ENCODE results near the gene TDRD7.
A peak's percentile ranks its signal among the peaks of the same experiment; 100 is the strongest.
"Not testable (repeated sequence)": the region's sequence is repeated elsewhere in the genome, so short reads cannot be mapped to it uniquely, and the experiment has no call there.

TDRD7 gene

GRCh38 chr9:97427885-97428284, 16.0 kb downstream of the TDRD7 start:
- DNase-seq = no peak

GRCh38 chr9:97430316-97431043, 18.6 kb downstream of the TDRD7 start:
- DNase-seq = no peak

GRCh38 chr9:97431044-97431441, 19.1 kb downstream of the TDRD7 start:
- no peak for DNase-seq

- no peak for DNase-seq
Measured at GRCh38 chr9:97431549-97432143, 19.8 kb downstream of the TDRD7 start.

GRCh38 chr9:97437051-97437600, 25.2 kb downstream of the TDRD7 start:
- DNase-seq = no peak

- no peak for DNase-seq
Measured at GRCh38 chr9:97438257-97438656, 26.4 kb downstream of the TDRD7 start.

GRCh38 chr9:97438666-97439065, 26.8 kb downstream of the TDRD7 start:
- no peak for DNase-seq

- no peak for DNase-seq
Measured at GRCh38 chr9:97440160-97440559, 28.3 kb downstream of the TDRD7 start.

- peak; percentile 22 for DNase-seq
Measured at GRCh38 chr9:97441729-97442128, 29.8 kb downstream of the TDRD7 start.

GRCh38 chr9:97445119-97445701, 33.3 kb downstream of the TDRD7 start:
- no peak for DNase-seq

- no peak for DNase-seq
Measured at GRCh38 chr9:97447001-97447400, 35.1 kb downstream of the TDRD7 start.

- not testable (repeated sequence) for DNase-seq
Measured at GRCh38 chr9:97453573-97453972, 41.7 kb downstream of the TDRD7 start.

GRCh38 chr9:97456841-97457240, 44.9 kb downstream of the TDRD7 start:
- not testable (repeated sequence) for DNase-seq

- no peak for DNase-seq
Measured at GRCh38 chr9:97459326-97459725, 47.4 kb downstream of the TDRD7 start.

GRCh38 chr9:97462159-97462558, 50.3 kb downstream of the TDRD7 start:
- DNase-seq = no peak

- DNase-seq = no peak
Measured at GRCh38 chr9:97462914-97463313, 51.0 kb downstream of the TDRD7 start.

- peak; percentile 66 for DNase-seq
Measured at GRCh38 chr9:97468658-97469448, 57.0 kb downstream of the TDRD7 start.

GRCh38 chr9:97470076-97470475, 58.2 kb downstream of the TDRD7 start:
- DNase-seq = no peak

- DNase-seq = no peak
Measured at GRCh38 chr9:97473717-97474116, 61.8 kb downstream of the TDRD7 start.

- DNase-seq = peak; percentile 62
Measured at GRCh38 chr9:97474372-97474925, 62.6 kb downstream of the TDRD7 start.

- DNase-seq = peak; percentile 66
Measured at GRCh38 chr9:97475059-97475458, 63.2 kb downstream of the TDRD7 start.

GRCh38 chr9:97478301-97478981, 66.5 kb downstream of the TDRD7 start:
- no peak for DNase-seq
